ENCODE measurements around the gene MAMDC2.

- TF ChIP-seq POLR2AphosphoS5 (IDR thresholded peaks at IDR 0.05; ENCODE audit: borderline replicate concordance, low read depth, low read length), result no peak
- TF ChIP-seq EZH2 (IDR thresholded peaks at IDR 0.05), result no peak
- no peak for TF ChIP-seq FOXP2 (optimal IDR thresholded peaks at IDR 0.05; ENCODE audit: control extremely low read depth, extremely low read length, insufficient read depth)
These were observed 71.2 kb downstream of the MAMDC2 start for GRCh38 chr9:70114898-70115297.

All from SK-N-MC (cell line).